Measurements from ENCODE around the gene IQGAP1. TPM values are rescaled to one million over a fixed set of nuclear protein-coding genes. Genes with fewer than 3 reads are reported as not detected.
A peak's percentile ranks its signal among the peaks of the same experiment; 100 is the strongest.

The IQGAP1 gene
- total RNA-seq, 1 experiment from 2014 or later = 235 TPM

- no peak overlapping the region for H3K4me3 ChIP-seq
- peaks cover 11% of the 10 kb centered on the region; the same call in 1 of the 2 replicates for H3K36me3 ChIP-seq
- H3K9me3 ChIP-seq (replicated peaks) = no peaks in the 10 kb centered on the region
- H3K27ac ChIP-seq = peak overlapping the region; percentile 98
- no peaks in the 10 kb centered on the region for H3K27me3 ChIP-seq (replicated peaks)
- H3K4me1 ChIP-seq (replicated peaks) = peaks cover 45% of the 10 kb centered on the region
- peak; percentile 84 to 90 for DNase-seq (ENCODE audit: low read depth in 1 of 2, low spot score in 2 of 2)
Observed at GRCh38 chr15:90358124-90359033, 29.7 kb upstream of the IQGAP1 start.

- peaks cover 11% of the 10 kb centered on the region; the same call in 1 of the 2 replicates for H3K36me3 ChIP-seq
- no peak for DNase-seq (ENCODE audit: low read depth in 1 of 2, low spot score in 2 of 2)
- H3K4me3 ChIP-seq = no peak overlapping the region
- H3K4me1 ChIP-seq (replicated peaks) = peaks cover 63% of the 10 kb centered on the region
- H3K9me3 ChIP-seq (replicated peaks) = no peaks in the 10 kb centered on the region
- no peaks in the 10 kb centered on the region for H3K27me3 ChIP-seq (replicated peaks)
- H3K27ac ChIP-seq = no peak overlapping the region
Observed at GRCh38 chr15:90360746-90361145, 27.3 kb upstream of the IQGAP1 start.

- H3K9me3 ChIP-seq (replicated peaks) = no peaks in the 10 kb centered on the region
- H3K4me3 ChIP-seq = no peak overlapping the region
- no peaks in the 10 kb centered on the region for H3K27me3 ChIP-seq (replicated peaks)
- H3K27ac ChIP-seq = peak overlapping the region; percentile 97
- H3K4me1 ChIP-seq (replicated peaks) = peaks cover 58% of the 10 kb centered on the region
- peaks cover 11% of the 10 kb centered on the region; the same call in 1 of the 2 replicates for H3K36me3 ChIP-seq
- peak in 1 of 2 experiments; percentile 67 for DNase-seq (ENCODE audit: low read depth in 1 of 2, low spot score in 2 of 2)
Observed at GRCh38 chr15:90362936-90363212, 25.2 kb upstream of the IQGAP1 start.

- Histone ChIP-seq H3K27ac (peak overlapping the region; percentile 97), H3K27me3 (replicated peaks) (no peaks in the 10 kb centered on the region), H3K36me3 (peaks cover 10% of the 10 kb centered on the region; the same call in 1 of the 2 replicates), H3K4me3 (no peak overlapping the region), H3K4me1 (replicated peaks) (peaks cover 45% of the 10 kb centered on the region), H3K9me3 (replicated peaks) (no peaks in the 10 kb centered on the region)
- peak; percentile 67 to 68 for DNase-seq (ENCODE audit: low read depth in 1 of 2, low spot score in 2 of 2)
Observed at GRCh38 chr15:90364251-90364650, 23.8 kb upstream of the IQGAP1 start.

GRCh38 chr15:90365414-90366055, 22.5 kb upstream of the IQGAP1 start:
- H3K27me3 ChIP-seq (replicated peaks) = no peaks in the 10 kb centered on the region
- H3K4me1 ChIP-seq (replicated peaks) = peaks cover 43% of the 10 kb centered on the region
- H3K27ac ChIP-seq = no peak overlapping the region
- no peaks in the 10 kb centered on the region for H3K36me3 ChIP-seq
- H3K9me3 ChIP-seq (replicated peaks) = no peaks in the 10 kb centered on the region
- DNase-seq (ENCODE audit: low read depth in 1 of 2, low spot score in 2 of 2) = no peak
- no peak overlapping the region for H3K4me3 ChIP-seq

GRCh38 chr15:90367576-90367975, 20.5 kb upstream of the IQGAP1 start:
- no peaks in the 10 kb centered on the region for H3K27me3 ChIP-seq (replicated peaks)
- H3K27ac ChIP-seq = no peak overlapping the region
- no peak overlapping the region for H3K4me3 ChIP-seq
- no peaks in the 10 kb centered on the region for H3K9me3 ChIP-seq (replicated peaks)
- H3K36me3 ChIP-seq = no peaks in the 10 kb centered on the region
- peaks cover 31% of the 10 kb centered on the region for H3K4me1 ChIP-seq (replicated peaks)
- DNase-seq (ENCODE audit: low read depth in 1 of 2, low spot score in 2 of 2) = no peak

GRCh38 chr15:90375071-90375470, 13.0 kb upstream of the IQGAP1 start:
- H3K4me1 ChIP-seq (replicated peaks) = no peaks in the 10 kb centered on the region
- H3K27ac ChIP-seq = no peak overlapping the region
- H3K36me3 ChIP-seq = no peaks in the 10 kb centered on the region
- no peak for DNase-seq (ENCODE audit: low read depth in 1 of 2, low spot score in 2 of 2)
- peaks cover 13% of the 10 kb centered on the region for H3K9me3 ChIP-seq (replicated peaks)
- H3K27me3 ChIP-seq (replicated peaks) = no peaks in the 10 kb centered on the region
- no peak overlapping the region for H3K4me3 ChIP-seq

- no peaks in the 10 kb centered on the region for H3K4me1 ChIP-seq (replicated peaks)
- DNase-seq (ENCODE audit: low read depth in 1 of 2, low spot score in 2 of 2) = no peak
- no peak overlapping the region for H3K27ac ChIP-seq
- H3K4me3 ChIP-seq = no peak overlapping the region
- H3K27me3 ChIP-seq (replicated peaks) = no peaks in the 10 kb centered on the region
- H3K36me3 ChIP-seq = no peaks in the 10 kb centered on the region
- peaks cover 13% of the 10 kb centered on the region for H3K9me3 ChIP-seq (replicated peaks)
Observed at GRCh38 chr15:90376789-90377188, 11.3 kb upstream of the IQGAP1 start.

GRCh38 chr15:90379263-90379662, 8.8 kb upstream of the IQGAP1 start:
- Histone ChIP-seq H3K36me3 (no peaks in the 10 kb centered on the region), H3K27ac (no peak overlapping the region), H3K27me3 (replicated peaks) (no peaks in the 10 kb centered on the region), H3K4me1 (replicated peaks) (peaks cover 1% of the 10 kb centered on the region; the same call in 1 of the 2 replicates), H3K9me3 (replicated peaks) (peaks cover 13% of the 10 kb centered on the region), H3K4me3 (no peak overlapping the region)
- DNase-seq (ENCODE audit: low read depth in 1 of 2, low spot score in 2 of 2) = no peak

- Histone ChIP-seq H3K27ac (no peak overlapping the region), H3K4me1 (replicated peaks) (peaks cover 4% of the 10 kb centered on the region; the same call in 1 of the 2 replicates)
Observed at GRCh38 chr15:90381515-90381914, 6.5 kb upstream of the IQGAP1 start.

GRCh38 chr15:90382320-90382719, 5.7 kb upstream of the IQGAP1 start:
- peaks cover 13% of the 10 kb centered on the region for H3K9me3 ChIP-seq (replicated peaks)
- no peaks in the 10 kb centered on the region for H3K36me3 ChIP-seq
- H3K27me3 ChIP-seq (replicated peaks) = no peaks in the 10 kb centered on the region
- no peak overlapping the region for H3K4me3 ChIP-seq
- H3K4me1 ChIP-seq (replicated peaks) = peaks cover 4% of the 10 kb centered on the region; the same call in 1 of the 2 replicates
- no peak for DNase-seq (ENCODE audit: low read depth in 1 of 2, low spot score in 2 of 2)
- no peak overlapping the region for H3K27ac ChIP-seq

More at GRCh38 chr15:90381515-90381914, 6.5 kb upstream of the IQGAP1 start:
- no peaks in the 10 kb centered on the region for H3K27me3 ChIP-seq (replicated peaks)
- DNase-seq (ENCODE audit: low read depth in 1 of 2, low spot score in 2 of 2) = no peak
- H3K9me3 ChIP-seq (replicated peaks) = peaks cover 13% of the 10 kb centered on the region
- H3K36me3 ChIP-seq = no peaks in the 10 kb centered on the region
- H3K4me3 ChIP-seq = no peak overlapping the region

- H3K9me3 ChIP-seq (replicated peaks) = no peaks in the 10 kb centered on the region
- no peak overlapping the region for H3K4me3 ChIP-seq
- peaks cover 24% of the 10 kb centered on the region for H3K4me1 ChIP-seq (replicated peaks)
- H3K27me3 ChIP-seq (replicated peaks) = no peaks in the 10 kb centered on the region
- DNase-seq (ENCODE audit: low read depth in 1 of 2, low spot score in 2 of 2) = no peak
- H3K27ac ChIP-seq = no peak overlapping the region
- H3K36me3 ChIP-seq = peaks cover 21% of the 10 kb centered on the region
Observed at GRCh38 chr15:90386221-90386620, 1.8 kb upstream of the IQGAP1 start.

GRCh38 chr15:90388462-90389380, 679 bp downstream of the IQGAP1 start:
- H3K27ac ChIP-seq = peak overlapping the region; percentile 95
- H3K36me3 ChIP-seq = peaks cover 44% of the 10 kb centered on the region
- no peaks in the 10 kb centered on the region for H3K27me3 ChIP-seq (replicated peaks)
- peak overlapping the region; percentile 85 for H3K4me3 ChIP-seq
- no peaks in the 10 kb centered on the region for H3K9me3 ChIP-seq (replicated peaks)
- peak; percentile 77 to 79 for DNase-seq (ENCODE audit: low read depth in 1 of 2, low spot score in 2 of 2)
- peaks cover 33% of the 10 kb centered on the region for H3K4me1 ChIP-seq (replicated peaks)

Data from SJSA1 (cell line).